ENCODE data around the gene RAPGEF1.

- no peak for TF ChIP-seq CTCF (conservative IDR thresholded peaks at IDR 0.05; ENCODE audit: low read length)
- TF ChIP-seq EZH2phosphoT487 (IDR thresholded peaks at IDR 0.05; ENCODE audit: borderline replicate concordance, low read depth, low read length), result no peak
Measured at GRCh38 chr9:131583337-131583645, 156.6 kb downstream of the RAPGEF1 start.
